ENCODE measurements around the gene CTRB2. TPM values are rescaled to one million over a fixed set of nuclear protein-coding genes. Genes with fewer than 3 reads are reported as not detected.

CTRB2 gene
- total and polyA plus RNA-seq, 10 donors = 0.58 to 11.8 (median 1.5) TPM; not detected in 1

GRCh38 chr16:75252946-75253911 lies 46.3 kb upstream of the CTRB2 start:
- 57 to 76% (median 66%) methylated on average over 13 to 15 of the region's 15 CpGs for WGBS, 5 donors
- H3K27ac ChIP-seq = peak overlapping the region in 7 of 8 donors; percentile 72 to 91 (median 89)
- peaks cover 0 to 100% (median 36%) of the 10 kb centered on the region in 7 donors for H3K27me3 ChIP-seq (replicated peaks in 1 of 7)
- peaks cover 45 to 99% (median 91%) of the 10 kb centered on the region in 6 donors for H3K4me1 ChIP-seq
- peak; percentile 74 for DNase-seq
- intact Hi-C loops (cut with DNase I; ENCODE audit: low total_unique reads) = no loop called here
- peak overlapping the region in 1 of 8 donors; percentile 13 for H3K4me3 ChIP-seq
- H3K9me3 ChIP-seq = no peaks in the 10 kb centered on the region
- no peaks in the 10 kb centered on the region for H3K36me3 ChIP-seq
- TF ChIP-seq POLR2A (IDR thresholded peaks at IDR 0.05) (no peak), POLR2AphosphoS5 (IDR thresholded peaks at IDR 0.05) (peak in 2 of 3 donors; percentile 50 to 61)

GRCh38 chr16:75252049-75252864 lies 45.3 kb upstream of the CTRB2 start:
- peak; percentile 54 for DNase-seq
- Histone ChIP-seq H3K4me3 (peak overlapping the region in 7 of 8 donors; percentile 1 to 74 (median 56)), H3K27me3 (replicated peaks in 1 of 7) (peaks cover 0 to 100% (median 36%) of the 10 kb centered on the region in 7 donors), H3K27ac (peak overlapping the region; percentile 63 to 91 (median 88)), H3K4me1 (peaks cover 41 to 99% (median 89%) of the 10 kb centered on the region in 6 donors), H3K36me3 (no peaks in the 10 kb centered on the region), H3K9me3 (no peaks in the 10 kb centered on the region)
- intact Hi-C loops (cut with DNase I; ENCODE audit: low total_unique reads) = no loop called here
- TF ChIP-seq POLR2AphosphoS5 (IDR thresholded peaks at IDR 0.05) (no peak), CTCF (IDR thresholded peaks at IDR 0.05 in 8 of 11, conservative IDR thresholded peaks at IDR 0.05 in 3 of 11) (no peak), POLR2A (IDR thresholded peaks at IDR 0.05) (no peak)
- 48 to 64% (median 61%) methylated on average over 19 to 24 of the region's 24 CpGs for WGBS, 5 donors

- intact Hi-C loops (cut with DNase I; ENCODE audit: low total_unique reads) = no loop called here
- WGBS, 5 donors = 2 to 4% (median 3%) methylated on average over 13 to 84 of the region's 84 CpGs
- TF ChIP-seq CTCF (IDR thresholded peaks at IDR 0.05 in 8 of 11, conservative IDR thresholded peaks at IDR 0.05 in 3 of 11) (peak in 2 of 11 experiments; percentile 12 to 34), POLR2A (IDR thresholded peaks at IDR 0.05) (no peak), POLR2AphosphoS5 (IDR thresholded peaks at IDR 0.05) (peak; percentile 39 to 76 (median 64))
- H3K27ac ChIP-seq = peak within 1 kb of the TSS; percentile 78 to 91 (median 88)
- peaks cover 39 to 99% (median 88%) of the 10 kb centered on the region in 6 donors for H3K4me1 ChIP-seq
- DNase-seq = peak; percentile 85
- H3K4me3 ChIP-seq = peak within 1 kb of the TSS; percentile 46 to 74 (median 58)
- no peaks in the 10 kb centered on the region for H3K36me3 ChIP-seq
- peaks cover 0 to 99% (median 36%) of the 10 kb centered on the region in 7 donors for H3K27me3 ChIP-seq (replicated peaks in 1 of 7)
- H3K9me3 ChIP-seq = no peaks in the 10 kb centered on the region
Measured at GRCh38 chr16:75251280-75252048, 44.5 kb upstream of the CTRB2 start, which contains the start of gene BCAR1. BCAR1 (minus strand) TSS chr16:75251624; CDS start chr16:75251482, 142 bp downstream.

All from spleen (tissue), 11 donors.